ENCODE measurements around the gene EGLN1. TPM values are rescaled to one million over a fixed set of nuclear protein-coding genes. Genes with fewer than 3 reads are reported as not detected.

The EGLN1 gene
- total and polyA plus RNA-seq, 2 of the 8 experiments (the other 6 are each of a cell fraction or from before 2014, with no cell fraction given) = 4.0 to 6.4 TPM

DNA sequence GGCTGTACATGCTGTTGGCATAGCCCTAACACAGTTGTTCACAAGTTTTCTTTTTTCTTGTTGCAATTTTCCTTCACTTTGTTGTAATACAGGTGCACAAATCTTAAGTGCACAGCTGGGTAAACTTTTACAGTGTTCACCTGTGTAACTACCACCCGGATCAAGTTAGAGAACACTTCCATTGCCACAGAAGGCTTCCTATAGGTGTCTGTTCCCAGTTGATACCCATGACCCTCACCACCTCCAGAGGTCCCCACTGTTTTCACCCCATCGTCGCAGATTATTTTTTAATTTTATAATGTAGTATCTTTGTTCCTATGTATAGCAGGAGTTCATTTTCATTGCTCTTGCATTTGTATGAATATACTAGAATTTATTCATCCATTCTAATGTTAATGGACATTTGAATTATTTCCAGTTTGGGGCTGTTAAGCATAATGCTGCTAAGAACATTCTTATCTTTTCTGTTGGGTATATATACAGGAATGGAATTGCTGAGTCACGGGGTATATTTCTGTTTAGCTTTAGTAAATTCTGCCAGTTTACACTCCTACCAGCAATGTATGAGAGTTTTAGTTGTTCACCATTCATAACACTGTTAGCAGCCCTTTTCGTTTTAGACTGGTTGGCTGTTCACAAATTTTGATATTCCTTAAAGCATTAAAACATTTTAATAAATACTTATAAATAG, 67.6 kb downstream of the EGLN1 start:
- Histone ChIP-seq H3K9me3 (ENCODE audit: insufficient read depth in 2 of 2, low read depth in 1 of 2, low read length in 1 of 2) (no peaks in the 10 kb centered on the region), H2BK20ac (ENCODE audit: low read length) (no peak overlapping the region), H3K27me3 (replicated peaks in 1 of 4; ENCODE audit: control insufficient read depth in 3 of 4, extremely low read depth in 1 of 4, insufficient read depth in 3 of 4, low read length in 3 of 4) (no peaks in the 10 kb centered on the region), H3K9ac (replicated peaks in 1 of 4; ENCODE audit: extremely low read depth in 1 of 4, low read depth in 3 of 4, low read length in 3 of 4) (no peak overlapping the region), H3K4me2 (ENCODE audit: insufficient read depth in 1 of 2, low read depth in 2 of 2, low read length in 2 of 2) (no peak overlapping the region), H3K23me2 (ENCODE audit: low read depth, low read length) (no peaks in the 10 kb centered on the region), H2BK120ac (replicated peaks; ENCODE audit: low read depth, low read length) (no peak overlapping the region), H3K4me3 (ENCODE audit: extremely low read depth in 1 of 4, insufficient read depth in 2 of 4, low read depth in 3 of 4, low read length in 4 of 4) (no peak overlapping the region), H3K27ac (ENCODE audit: low read depth, low read length) (no peak overlapping the region), H3K14ac (ENCODE audit: insufficient read length) (no peak overlapping the region), H4K20me1 (replicated peaks in 1 of 2; ENCODE audit: control insufficient read depth in 1 of 2, insufficient read depth in 2 of 2, low read length in 2 of 2) (peaks cover 0 to 2% of the 10 kb centered on the region in 2 experiments), H3K79me2 (ENCODE audit: control insufficient read depth in 1 of 2, insufficient read depth in 2 of 2, low read length in 2 of 2) (no peaks in the 10 kb centered on the region), H2AFZ (ENCODE audit: low read length) (no peak overlapping the region), H3K36me3 (ENCODE audit: control insufficient read depth in 2 of 4, insufficient read depth in 4 of 4, low read length in 3 of 4) (peaks cover 2 to 26% (median 11%) of the 10 kb centered on the region in 4 experiments; a peak in 7 of 8 replicates), H4K91ac (replicated peaks; ENCODE audit: insufficient read length, low read length) (no peak overlapping the region), H3K18ac (ENCODE audit: extremely low read depth, low read length) (no peak overlapping the region), H4K5ac (ENCODE audit: insufficient read length, low read depth, low read length) (no peak overlapping the region), H4K8ac (ENCODE audit: extremely low read depth, insufficient read depth, low read length) (no peak overlapping the region), H3K56ac (replicated peaks; ENCODE audit: insufficient read length, low read depth, low read length) (no peak overlapping the region), H3K23ac (ENCODE audit: insufficient read length) (no peak overlapping the region), H3K4ac (replicated peaks; ENCODE audit: insufficient read length, low read depth, low read length) (no peak overlapping the region), H2BK12ac (ENCODE audit: low read depth, low read length) (no peak overlapping the region), H2BK5ac (ENCODE audit: low read depth, low read length) (no peak overlapping the region), H2AK5ac (ENCODE audit: low read depth, low read length) (no peak overlapping the region), H3K4me1 (replicated peaks in 1 of 4; ENCODE audit: control insufficient read depth in 3 of 4, insufficient read depth in 4 of 4, low read length in 3 of 4) (no peaks in the 10 kb centered on the region), H3K79me1 (ENCODE audit: low read depth, low read length) (no peaks in the 10 kb centered on the region), H2BK15ac (ENCODE audit: low read length) (no peak overlapping the region)
- WGBS, 2 experiments (ENCODE audit: extremely low coverage in 1 of 2, insufficient coverage in 1 of 2, insufficient read length in 1 of 2, insufficient replicate concordance in 2 of 2, low coverage in 1 of 2, low lambda C conversion rate in 2 of 2, missing lambda C conversion rate in 1 of 2) = 89% methylated on average over 5 of the region's 5 CpGs; no CpG with 5 or more reads in 1 of the 2 experiments
- ChIA-PET CTCF (ENCODE audit: partially characterized antibody) (interaction anchor here (1.5 to 1.7 kb wide), 2 partner anchors 247 to 249 kb away, joined by 3 to 4 read pairs; no protein-coding TSS in a partner anchor), POLR2A (ENCODE audit: partially characterized antibody) (no interaction called here)
- FAIRE-seq (no peak), DNase-seq (ENCODE audit: low read depth in 1 of 2, low spot score in 2 of 2) (no peak)
- TF ChIP-seq MAFK (IDR thresholded peaks at IDR 0.05; ENCODE audit: low read depth, low read length) (no peak), NANOG (IDR thresholded peaks at IDR 0.05; ENCODE audit: insufficient read depth, low read depth, low read length, poor library complexity, severe bottlenecking) (no peak), RFX5 (IDR thresholded peaks at IDR 0.05; ENCODE audit: borderline replicate concordance, low read depth, low read length) (no peak), POLR2AphosphoS5 (IDR thresholded peaks at IDR 0.05; ENCODE audit: low read depth, low read length) (no peak), ZNF274 (IDR thresholded peaks at IDR 0.05; ENCODE audit: borderline replicate concordance, extremely low read depth, low read length) (no peak), POLR2A (IDR thresholded peaks at IDR 0.05; ENCODE audit: control extremely low read depth in 1 of 2, low read depth in 2 of 2, low read length in 2 of 2) (no peak), SAP30 (IDR thresholded peaks at IDR 0.05; ENCODE audit: insufficient read depth, insufficient replicate concordance, low read length) (no peak), CHD2 (IDR thresholded peaks at IDR 0.05; ENCODE audit: low read length) (no peak), CEBPB (IDR thresholded peaks at IDR 0.05; ENCODE audit: low read depth, low read length) (no peak), KDM4A (IDR thresholded peaks at IDR 0.05; ENCODE audit: low read depth, low read length, severe bottlenecking) (no peak)
- TF ChIP-seq, protein P1, sequence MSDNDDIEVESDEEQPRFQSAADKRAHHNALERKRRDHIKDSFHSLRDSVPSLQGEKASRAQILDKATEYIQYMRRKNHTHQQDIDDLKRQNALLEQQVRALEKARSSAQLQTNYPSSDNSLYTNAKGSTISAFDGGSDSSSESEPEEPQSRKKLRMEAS (IDR thresholded peaks at IDR 0.05) = no peak
- TF ChIP-seq, protein P2, sequence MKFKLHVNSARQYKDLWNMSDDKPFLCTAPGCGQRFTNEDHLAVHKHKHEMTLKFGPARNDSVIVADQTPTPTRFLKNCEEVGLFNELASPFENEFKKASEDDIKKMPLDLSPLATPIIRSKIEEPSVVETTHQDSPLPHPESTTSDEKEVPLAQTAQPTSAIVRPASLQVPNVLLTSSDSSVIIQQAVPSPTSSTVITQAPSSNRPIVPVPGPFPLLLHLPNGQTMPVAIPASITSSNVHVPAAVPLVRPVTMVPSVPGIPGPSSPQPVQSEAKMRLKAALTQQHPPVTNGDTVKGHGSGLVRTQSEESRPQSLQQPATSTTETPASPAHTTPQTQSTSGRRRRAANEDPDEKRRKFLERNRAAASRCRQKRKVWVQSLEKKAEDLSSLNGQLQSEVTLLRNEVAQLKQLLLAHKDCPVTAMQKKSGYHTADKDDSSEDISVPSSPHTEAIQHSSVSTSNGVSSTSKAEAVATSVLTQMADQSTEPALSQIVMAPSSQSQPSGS (IDR thresholded peaks at IDR 0.05; ENCODE audit: low read length) = no peak

All from H1 (cell line).